KOPT-K1 (cell line): ENCODE results near the gene TEPSIN.
"Not testable (repeated sequence)": the region's sequence is repeated elsewhere in the genome, so short reads cannot be mapped to it uniquely, and the experiment has no call there.

Source experiments
- H3K27ac ChIP-seq: fragments of 200-600 bp; sonication (generic); 2 replicates; pipeline ENCODE4 v1.5.1; 2016; ENCODE audit warnings: antibody characterized with exemption, mild to moderate bottlenecking, low read depth, low read length; ENCODE audit not compliant: poor library complexity, severe bottlenecking
- H3K36me3 ChIP-seq: fragments of 200-600 bp; sonication (generic); 2 replicates; pipeline ENCODE4 v1.5.1; 2017; ENCODE audit warnings: antibody characterized with exemption, mild to moderate bottlenecking, low read length, moderate library complexity; ENCODE audit not compliant: insufficient read depth
- H3K9me3 ChIP-seq: fragments of 200-600 bp; sonication (generic); 2 replicates; pipeline ENCODE4 v1.5.1; 2017; ENCODE audit warnings: antibody characterized with exemption, low read length, mild to moderate bottlenecking; ENCODE audit not compliant: insufficient read depth, poor library complexity, severe bottlenecking

TEPSIN gene

DNA sequence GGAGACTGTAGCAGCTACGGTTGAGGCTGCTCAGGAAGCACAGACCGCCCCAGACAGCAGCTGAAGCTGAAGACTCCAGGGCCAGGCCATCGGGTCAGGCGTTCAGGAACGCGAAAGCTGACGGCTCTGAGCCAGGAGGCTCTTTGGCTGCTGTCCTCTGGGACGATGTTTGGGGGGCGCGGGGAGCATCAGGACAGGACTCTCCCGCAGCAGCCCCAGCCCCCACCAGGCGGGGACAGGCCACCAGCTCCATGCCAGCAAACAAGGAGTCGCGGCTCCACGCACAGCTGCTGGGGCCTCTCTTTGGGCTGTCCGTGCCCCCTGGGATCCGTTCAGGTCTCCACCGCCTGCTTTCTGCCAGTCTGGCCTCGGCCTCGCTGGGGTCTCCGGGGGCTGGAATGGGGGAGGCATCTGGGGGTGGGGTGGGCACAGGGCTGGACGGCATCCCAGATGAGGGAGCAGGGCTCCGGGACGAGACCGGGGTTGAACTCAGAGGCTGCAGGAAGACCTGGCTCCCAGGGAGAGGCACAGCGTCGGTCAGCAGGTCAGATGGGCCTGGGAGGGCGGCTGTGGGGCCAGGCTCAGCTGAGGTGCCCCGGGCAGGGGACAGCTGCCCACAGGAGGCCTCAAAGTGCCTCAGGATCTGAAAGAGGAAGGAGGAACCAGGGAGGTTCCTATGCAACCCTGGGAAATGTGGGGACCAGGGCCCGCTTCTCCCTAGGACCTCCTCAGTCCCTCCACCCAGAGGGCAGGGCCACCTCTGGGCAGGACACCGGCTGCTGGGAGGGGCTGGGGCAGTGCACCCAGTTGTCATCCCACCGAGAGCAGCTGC lies 9.8 kb downstream of the TEPSIN start:
- H3K36me3 ChIP-seq, result peaks cover 55% of the 10 kb centered on the region
- no peaks in the 10 kb centered on the region for H3K9me3 ChIP-seq
- H3K27ac ChIP-seq, result no peak overlapping the region

DNA sequence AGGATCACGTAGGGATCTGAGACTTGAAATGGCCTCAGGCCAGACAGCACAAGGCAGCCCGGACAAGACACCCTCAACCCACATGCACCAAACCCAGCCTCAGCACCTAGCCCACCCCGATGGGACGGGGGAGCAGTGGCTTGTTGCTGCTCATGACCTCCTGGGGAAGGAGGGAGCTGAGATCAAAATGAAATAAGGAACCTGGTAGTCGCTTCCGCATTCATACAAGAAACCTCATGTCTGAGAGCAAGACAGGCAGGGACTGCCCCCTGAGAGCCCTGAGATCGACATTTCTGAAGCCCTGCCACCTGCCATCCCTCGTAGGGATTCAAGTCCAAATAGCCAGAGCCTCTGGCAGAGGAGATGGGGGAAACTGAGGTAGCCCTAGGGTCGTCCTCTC lies 10.4 kb downstream of the TEPSIN start:
- H3K9me3 ChIP-seq, result no peaks in the 10 kb centered on the region
- peaks cover 51% of the 10 kb centered on the region for H3K36me3 ChIP-seq
- H3K27ac ChIP-seq, result no peak overlapping the region

DNA sequence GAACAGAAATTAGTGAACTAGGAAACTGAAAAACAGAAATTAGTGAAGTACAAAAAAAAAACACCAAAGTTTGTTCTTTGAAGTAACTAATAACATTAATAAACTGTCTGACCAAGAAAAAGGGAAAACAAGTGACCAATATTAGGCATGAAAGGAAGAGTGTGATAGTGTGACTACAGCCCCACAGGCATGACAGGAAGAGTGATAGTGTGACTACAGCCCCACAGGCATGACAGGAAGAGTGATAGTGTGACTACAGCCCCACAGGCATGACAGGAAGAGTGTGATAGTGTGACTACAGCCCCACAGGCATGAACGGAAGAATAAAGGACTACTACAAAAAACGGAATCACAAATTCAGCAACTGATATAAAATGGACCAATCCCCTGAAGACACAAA lies 11.2 kb downstream of the TEPSIN start:
- not testable (repeated sequence) for H3K9me3 ChIP-seq, H3K27ac ChIP-seq
- H3K36me3 ChIP-seq, result peaks cover 44% of the 10 kb centered on the region

DNA sequence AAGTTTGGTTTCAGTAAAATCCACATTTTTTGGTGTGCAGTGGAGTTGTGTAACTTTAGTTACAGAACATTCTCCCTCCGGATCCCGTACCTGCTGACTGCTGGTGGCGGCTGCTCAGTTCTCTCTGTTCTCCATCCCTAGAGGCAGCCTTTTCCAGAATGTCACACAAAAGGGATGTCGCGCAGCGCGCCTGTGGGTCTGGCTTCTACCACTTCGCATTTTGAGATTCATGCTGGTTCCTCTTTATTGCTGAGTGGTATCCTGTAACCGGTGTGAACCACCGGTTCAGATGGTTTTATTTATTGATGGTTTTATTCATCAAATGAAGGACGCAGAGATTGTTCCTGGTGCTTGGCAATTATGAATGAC lies 15.1 kb downstream of the TEPSIN start:
- peaks cover 21% of the 10 kb centered on the region; the same call in 1 of the 2 replicates for H3K36me3 ChIP-seq
- no peaks in the 10 kb centered on the region for H3K9me3 ChIP-seq
- H3K27ac ChIP-seq, result no peak overlapping the region

DNA sequence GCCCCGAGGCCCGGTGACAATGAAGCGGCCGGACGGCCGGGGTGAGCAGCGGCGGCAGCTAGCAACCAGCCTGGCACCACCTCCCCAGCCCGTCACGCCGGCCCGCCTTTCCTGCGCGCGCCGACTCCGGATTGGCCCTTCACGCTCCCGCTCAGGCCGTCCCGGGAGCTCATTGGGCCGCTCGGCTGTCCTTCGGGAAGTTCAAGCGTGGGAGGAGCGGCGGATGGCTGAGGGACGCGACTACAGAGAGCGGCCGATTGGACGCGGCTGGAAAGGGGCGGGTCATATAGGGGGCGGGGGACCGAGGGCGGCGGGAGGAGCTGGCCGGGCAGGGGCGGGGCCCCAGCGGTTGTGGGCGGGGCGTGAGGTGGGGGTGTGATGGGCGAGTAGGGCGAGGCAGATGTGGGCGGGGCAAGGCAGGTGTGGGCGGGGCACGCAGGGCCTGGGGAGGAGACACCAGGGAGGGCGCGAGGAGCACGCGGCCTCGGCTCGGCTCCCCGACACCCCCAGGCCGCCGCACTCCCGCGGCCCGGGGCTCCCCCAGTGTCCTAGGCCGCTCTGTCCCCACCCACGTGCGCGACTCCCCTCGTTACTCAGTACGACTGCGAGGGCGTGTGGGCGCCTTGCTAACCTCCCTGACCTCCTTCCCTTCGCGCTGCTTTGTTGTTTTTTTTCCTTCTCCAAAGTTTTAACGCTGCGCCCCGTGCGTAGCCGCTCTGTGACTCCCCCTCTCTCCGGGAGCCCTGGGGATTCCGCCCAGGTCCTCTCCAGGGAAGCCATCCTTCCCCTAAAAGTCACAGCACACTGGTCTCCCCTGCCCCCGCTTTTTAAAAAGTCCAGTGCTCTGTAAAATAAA lies 15.7 kb downstream of the TEPSIN start, which contains the start of gene CEP131:
CEP131 (minus strand) TSS at position 60 of the 856 bp plus-strand sequence. CDS start 2,909 bp downstream, outside the sequence.
- Histone ChIP-seq H3K27ac (peak within 1 kb of the TSS; percentile 47), H3K9me3 (no peaks in the 10 kb centered on the region), H3K36me3 (peaks cover 21% of the 10 kb centered on the region)

GRCh38 chr17:81222620-81222905 lies 16.3 kb downstream of the TEPSIN start:
- peaks cover 25% of the 10 kb centered on the region for H3K36me3 ChIP-seq
- H3K27ac ChIP-seq, result peak overlapping the region; percentile 47
- no peaks in the 10 kb centered on the region for H3K9me3 ChIP-seq

DNA sequence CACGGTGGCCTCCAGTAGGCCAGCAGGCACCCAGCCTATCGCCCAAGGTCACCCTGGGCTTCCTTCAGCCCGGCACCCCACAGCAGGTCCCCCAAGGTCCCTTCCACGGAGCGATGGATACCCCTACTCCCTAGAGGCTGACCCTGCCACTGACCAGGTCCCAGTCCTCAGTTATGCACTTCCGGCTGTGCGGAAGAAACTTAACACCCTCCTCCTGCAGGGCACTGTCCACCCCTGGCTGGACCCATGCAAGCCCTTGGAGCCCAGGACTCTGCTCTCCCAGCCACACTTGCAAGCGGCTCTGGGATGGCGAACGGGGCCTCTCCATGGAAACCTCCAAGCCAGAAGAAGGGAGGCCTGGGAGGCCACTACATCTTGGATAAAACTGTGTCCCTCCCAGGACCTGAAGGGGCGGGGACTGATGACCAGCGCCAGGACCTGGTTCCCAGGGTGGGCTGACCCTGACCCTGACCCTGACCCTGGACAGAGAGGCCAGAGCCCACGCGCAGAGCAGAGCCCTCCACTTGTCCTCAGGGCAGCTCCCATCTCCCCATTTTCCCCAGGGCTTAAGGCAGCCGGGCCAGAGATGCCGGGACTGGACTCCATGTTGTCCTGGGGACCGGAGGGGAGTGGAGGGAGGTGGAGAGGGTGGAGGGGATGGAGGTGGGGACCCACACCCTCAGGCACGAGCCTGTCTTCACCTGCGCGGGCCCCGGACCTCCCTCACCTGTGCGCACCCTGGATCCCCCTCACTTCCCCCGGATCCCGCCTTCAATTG lies 16.8 kb downstream of the TEPSIN start:
- no peaks in the 10 kb centered on the region for H3K9me3 ChIP-seq
- H3K27ac ChIP-seq, result peak overlapping the region; percentile 47
- peaks cover 31% of the 10 kb centered on the region for H3K36me3 ChIP-seq

DNA sequence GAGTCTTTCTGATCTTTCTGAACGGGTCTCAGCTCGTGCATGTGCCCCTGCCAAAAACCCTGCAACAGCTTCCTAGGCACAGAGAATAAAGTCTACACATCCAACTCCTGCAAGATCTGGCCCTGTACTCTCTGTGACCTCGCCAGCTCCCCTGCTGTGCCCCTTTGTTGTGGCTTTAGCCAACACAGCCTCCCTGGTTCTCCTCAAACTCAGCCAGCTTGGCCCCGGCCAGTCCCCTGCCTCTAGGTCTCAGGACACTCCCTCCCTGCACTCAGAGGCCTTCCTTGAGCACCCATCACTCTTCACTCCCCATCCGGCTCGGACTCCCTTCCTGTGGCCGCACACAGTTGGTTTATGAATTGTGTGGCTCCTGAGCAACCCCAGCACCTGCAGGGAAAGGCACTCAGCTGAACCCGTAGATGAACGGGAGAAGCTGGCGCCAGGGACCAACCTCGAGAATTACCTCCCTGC lies 17.4 kb downstream of the TEPSIN start:
- Histone ChIP-seq H3K36me3 (peaks cover 37% of the 10 kb centered on the region), H3K9me3 (no peaks in the 10 kb centered on the region), H3K27ac (no peak overlapping the region)

DNA sequence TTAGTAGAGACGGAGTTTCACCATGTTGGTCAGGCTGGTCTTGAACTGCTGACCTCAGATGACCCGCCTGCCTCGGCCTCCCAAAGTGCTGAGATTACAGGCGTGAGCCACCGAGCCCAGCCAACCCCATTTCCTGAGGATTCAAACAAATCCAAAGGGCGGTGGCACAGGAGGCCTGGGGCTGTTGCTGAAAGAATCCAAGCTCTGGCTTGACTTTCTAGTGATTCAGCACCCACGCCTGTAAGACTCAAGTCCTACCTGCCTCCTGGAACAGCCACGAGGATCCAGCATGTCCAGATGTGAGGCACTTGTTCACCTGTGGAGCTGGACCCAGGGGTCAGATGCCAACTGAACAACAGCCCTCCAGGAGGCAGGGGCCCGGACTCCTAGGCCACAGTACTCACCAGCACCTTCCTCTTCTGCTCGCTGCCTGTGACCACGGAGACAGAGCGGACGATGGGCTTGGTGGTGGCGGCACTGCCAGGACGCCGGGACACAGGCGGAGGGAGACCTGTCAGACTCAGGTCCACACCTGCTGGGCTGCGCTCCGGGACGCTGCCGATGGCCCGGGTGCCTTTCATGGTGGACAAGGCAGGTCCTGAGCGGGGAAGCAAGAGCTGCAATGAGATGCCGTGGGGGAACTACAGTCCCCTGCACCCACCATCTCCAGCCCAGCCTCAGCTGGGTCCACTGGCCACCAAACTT lies 19.2 kb downstream of the TEPSIN start:
- Histone ChIP-seq H3K9me3 (no peaks in the 10 kb centered on the region), H3K27ac (no peak overlapping the region), H3K36me3 (peaks cover 39% of the 10 kb centered on the region)

- Histone ChIP-seq H3K36me3 (peaks cover 39% of the 10 kb centered on the region), H3K27ac (no peak overlapping the region), H3K9me3 (no peaks in the 10 kb centered on the region)
Measured at GRCh38 chr17:81218991-81219390, 19.9 kb downstream of the TEPSIN start.

DNA sequence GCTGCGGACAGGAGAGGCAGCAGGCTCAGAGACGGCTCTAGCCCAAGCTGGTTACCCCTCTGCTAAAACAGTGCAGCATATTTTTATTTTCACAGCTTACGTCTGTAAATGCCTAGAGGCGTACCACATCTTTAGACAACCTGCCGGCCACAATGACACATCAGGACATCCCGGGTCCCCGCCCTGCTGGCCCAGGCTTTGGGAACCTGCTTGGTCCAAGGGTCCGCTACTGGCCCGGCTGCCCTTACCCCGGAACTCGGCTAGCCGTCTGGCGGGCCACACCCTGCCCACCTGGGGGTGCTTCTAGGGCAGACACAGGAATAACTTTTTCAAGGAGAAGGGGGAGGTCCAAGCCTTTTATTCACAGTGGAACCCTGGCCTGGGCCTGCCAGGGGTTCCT lies 20.4 kb downstream of the TEPSIN start:
- H3K27ac ChIP-seq, result no peak overlapping the region
- peaks cover 39% of the 10 kb centered on the region for H3K36me3 ChIP-seq
- no peaks in the 10 kb centered on the region for H3K9me3 ChIP-seq

- no peak overlapping the region for H3K27ac ChIP-seq
- H3K9me3 ChIP-seq, result no peaks in the 10 kb centered on the region
- peaks cover 39% of the 10 kb centered on the region for H3K36me3 ChIP-seq
Measured at GRCh38 chr17:81217491-81217890, 21.4 kb downstream of the TEPSIN start.

DNA sequence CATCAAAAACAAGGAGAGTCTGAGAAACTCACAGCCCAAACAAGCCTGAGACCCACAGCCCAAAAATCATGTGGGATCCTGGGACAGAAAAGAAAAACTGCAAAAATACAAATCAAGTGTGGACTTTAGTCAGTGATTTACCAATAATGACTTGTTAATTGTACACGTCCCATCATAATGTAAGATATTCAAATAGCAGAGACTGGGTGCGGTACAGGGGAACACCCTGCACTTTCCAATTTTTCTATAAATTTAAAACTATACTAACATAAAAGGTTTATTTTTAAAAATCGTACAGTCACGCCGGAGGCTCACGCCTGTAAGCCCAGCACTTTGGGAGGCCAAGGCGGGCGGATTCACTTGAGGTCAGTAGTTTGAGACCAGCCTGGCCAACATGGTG lies 24.9 kb downstream of the TEPSIN start:
- Histone ChIP-seq H3K9me3 (no peaks in the 10 kb centered on the region), H3K27ac (no peak overlapping the region), H3K36me3 (peaks cover 28% of the 10 kb centered on the region)

DNA sequence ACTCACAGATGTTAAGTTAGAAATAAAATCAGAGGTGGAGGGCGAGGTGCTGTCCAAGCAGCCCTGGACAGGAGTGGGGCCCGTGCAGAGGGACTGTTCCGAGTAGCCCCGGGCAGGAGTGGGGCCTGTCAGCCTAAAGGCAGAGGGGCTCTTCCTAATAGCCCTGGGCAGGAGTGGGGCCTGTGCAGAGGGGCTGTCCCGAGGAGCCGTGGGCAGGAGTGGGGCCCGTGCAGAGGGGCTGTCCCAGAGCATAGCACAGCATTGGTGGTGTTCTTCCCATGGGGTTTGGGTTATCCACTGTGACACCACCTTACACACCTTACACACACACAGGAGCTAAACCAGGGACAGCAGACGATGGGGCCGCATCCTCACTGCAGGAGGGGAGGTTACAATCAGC lies 26.5 kb downstream of the TEPSIN start:
- Histone ChIP-seq H3K9me3 (no peaks in the 10 kb centered on the region), H3K27ac (no peak overlapping the region), H3K36me3 (peaks cover 20% of the 10 kb centered on the region; the same call in 1 of the 2 replicates)
